ENCODE measurements around the gene YPEL1.
"Not testable (repeated sequence)": the region's sequence is repeated elsewhere in the genome, so short reads cannot be mapped to it uniquely, and the experiment has no call there.

Gene YPEL1

GRCh38 chr22:21738966-21739365 is 3.4 kb upstream of the YPEL1 start:
- H3K4me1 Mint-ChIP-seq (ENCODE audit: low read depth), result peaks cover 10% of the 10 kb centered on the region
- H3K27me3 Mint-ChIP-seq, result peaks cover 1% of the 10 kb centered on the region
- no peak overlapping the region for H3K4me3 Mint-ChIP-seq
- intact Hi-C loops (cut with micrococcal nuclease), result no loop called here
- H3K36me3 Mint-ChIP-seq (ENCODE audit: low read depth), result no peaks in the 10 kb centered on the region
- no peak overlapping the region for H3K27ac Mint-ChIP-seq
- no peaks in the 10 kb centered on the region for H3K9me3 Mint-ChIP-seq

- Mint-ChIP-seq H3K4me1 (ENCODE audit: low read depth) (peaks cover 14% of the 10 kb centered on the region), H3K27me3 (peaks cover 1% of the 10 kb centered on the region), H3K9me3 (no peaks in the 10 kb centered on the region), H3K36me3 (ENCODE audit: low read depth) (no peaks in the 10 kb centered on the region), H3K4me3 (no peak overlapping the region), H3K27ac (no peak overlapping the region)
- intact Hi-C loops (cut with micrococcal nuclease), result no loop called here
These were observed 2.5 kb upstream of the YPEL1 start for GRCh38 chr22:21738081-21738480.

GRCh38 chr22:21736948-21737347 is 1.4 kb upstream of the YPEL1 start:
- intact Hi-C loops (cut with micrococcal nuclease), result no loop called here
- Mint-ChIP-seq H3K4me1 (ENCODE audit: low read depth) (peaks cover 14% of the 10 kb centered on the region), H3K9me3 (no peaks in the 10 kb centered on the region), H3K27me3 (peaks cover 1% of the 10 kb centered on the region), H3K4me3 (no peak overlapping the region), H3K36me3 (ENCODE audit: low read depth) (no peaks in the 10 kb centered on the region), H3K27ac (no peak overlapping the region)

GRCh38 chr22:21736084-21736642 is 569 bp upstream of the YPEL1 start:
- no peaks in the 10 kb centered on the region for H3K36me3 Mint-ChIP-seq (ENCODE audit: low read depth)
- H3K4me3 Mint-ChIP-seq, result peak overlapping the region; percentile 63
- H3K27me3 Mint-ChIP-seq, result peaks cover 1% of the 10 kb centered on the region
- H3K4me1 Mint-ChIP-seq (ENCODE audit: low read depth), result peaks cover 14% of the 10 kb centered on the region
- H3K27ac Mint-ChIP-seq, result no peak overlapping the region
- intact Hi-C loops (cut with micrococcal nuclease), result no loop called here
- no peaks in the 10 kb centered on the region for H3K9me3 Mint-ChIP-seq

- H3K4me1 Mint-ChIP-seq (ENCODE audit: low read depth), result peaks cover 14% of the 10 kb centered on the region
- peaks cover 1% of the 10 kb centered on the region for H3K27me3 Mint-ChIP-seq
- H3K4me3 Mint-ChIP-seq, result peak overlapping the region; percentile 79
- intact Hi-C loops (cut with micrococcal nuclease), result loop anchor here (1.0 kb wide), 1 partner anchor 204 kb away; no protein-coding TSS in a partner anchor
- H3K9me3 Mint-ChIP-seq, result no peaks in the 10 kb centered on the region
- peak overlapping the region; percentile 80 for H3K27ac Mint-ChIP-seq
- no peaks in the 10 kb centered on the region for H3K36me3 Mint-ChIP-seq (ENCODE audit: low read depth)
These were observed 924 bp downstream of the YPEL1 start for GRCh38 chr22:21734540-21735199.

- Mint-ChIP-seq H3K4me3 (no peak overlapping the region), H3K27ac (no peak overlapping the region), H3K36me3 (ENCODE audit: low read depth) (no peaks in the 10 kb centered on the region), H3K9me3 (no peaks in the 10 kb centered on the region), H3K27me3 (peaks cover 1% of the 10 kb centered on the region), H3K4me1 (ENCODE audit: low read depth) (peaks cover 14% of the 10 kb centered on the region)
- intact Hi-C loops (cut with micrococcal nuclease), result no loop called here
These were observed 4.1 kb downstream of the YPEL1 start for GRCh38 chr22:21731503-21731902.

- Mint-ChIP-seq H3K4me1 (ENCODE audit: low read depth) (peaks cover 14% of the 10 kb centered on the region), H3K27ac (no peak overlapping the region), H3K4me3 (no peak overlapping the region), H3K27me3 (no peaks in the 10 kb centered on the region), H3K9me3 (no peaks in the 10 kb centered on the region), H3K36me3 (ENCODE audit: low read depth) (no peaks in the 10 kb centered on the region)
- intact Hi-C loops (cut with micrococcal nuclease), result no loop called here
These were observed 4.9 kb downstream of the YPEL1 start for GRCh38 chr22:21730535-21731308.

GRCh38 chr22:21729184-21729583 is 6.4 kb downstream of the YPEL1 start:
- H3K4me1 Mint-ChIP-seq (ENCODE audit: low read depth); H3K9me3 Mint-ChIP-seq; H3K27me3 Mint-ChIP-seq: not testable (repeated sequence)

GRCh38 chr22:21728270-21728669 is 7.3 kb downstream of the YPEL1 start:
- Mint-ChIP-seq H3K4me3 (no peak overlapping the region), H3K4me1 (ENCODE audit: low read depth) (no peaks in the 10 kb centered on the region), H3K27ac (no peak overlapping the region), H3K36me3 (ENCODE audit: low read depth) (no peaks in the 10 kb centered on the region), H3K9me3 (no peaks in the 10 kb centered on the region), H3K27me3 (no peaks in the 10 kb centered on the region)
- intact Hi-C loops (cut with micrococcal nuclease), result no loop called here

More at GRCh38 chr22:21729184-21729583, 6.4 kb downstream of the YPEL1 start:
- intact Hi-C loops (cut with micrococcal nuclease); H3K36me3 Mint-ChIP-seq (ENCODE audit: low read depth); H3K27ac Mint-ChIP-seq; H3K4me3 Mint-ChIP-seq: not testable (repeated sequence)

GRCh38 chr22:21727768-21728167 is 7.8 kb downstream of the YPEL1 start:
- H3K27me3 Mint-ChIP-seq, result no peaks in the 10 kb centered on the region
- no peak overlapping the region for H3K27ac Mint-ChIP-seq
- H3K36me3 Mint-ChIP-seq (ENCODE audit: low read depth), result no peaks in the 10 kb centered on the region
- H3K4me3 Mint-ChIP-seq, result no peak overlapping the region
- H3K9me3 Mint-ChIP-seq, result no peaks in the 10 kb centered on the region
- intact Hi-C loops (cut with micrococcal nuclease), result no loop called here
- H3K4me1 Mint-ChIP-seq (ENCODE audit: low read depth), result no peaks in the 10 kb centered on the region

- Mint-ChIP-seq H3K36me3 (ENCODE audit: low read depth) (no peaks in the 10 kb centered on the region), H3K27me3 (no peaks in the 10 kb centered on the region), H3K9me3 (no peaks in the 10 kb centered on the region), H3K4me3 (no peak overlapping the region), H3K4me1 (ENCODE audit: low read depth) (no peaks in the 10 kb centered on the region), H3K27ac (no peak overlapping the region)
- intact Hi-C loops (cut with micrococcal nuclease), result no loop called here
These were observed 8.4 kb downstream of the YPEL1 start for GRCh38 chr22:21727159-21727558.

- Mint-ChIP-seq H3K4me1 (ENCODE audit: low read depth) (no peaks in the 10 kb centered on the region), H3K27ac (no peak overlapping the region), H3K9me3 (no peaks in the 10 kb centered on the region), H3K36me3 (ENCODE audit: low read depth) (no peaks in the 10 kb centered on the region), H3K27me3 (no peaks in the 10 kb centered on the region), H3K4me3 (no peak overlapping the region)
- intact Hi-C loops (cut with micrococcal nuclease), result no loop called here
These were observed 8.9 kb downstream of the YPEL1 start for GRCh38 chr22:21726650-21727049.

- no peaks in the 10 kb centered on the region for H3K36me3 Mint-ChIP-seq (ENCODE audit: low read depth)
- intact Hi-C loops (cut with micrococcal nuclease), result no loop called here
- no peaks in the 10 kb centered on the region for H3K4me1 Mint-ChIP-seq (ENCODE audit: low read depth)
- no peaks in the 10 kb centered on the region for H3K27me3 Mint-ChIP-seq
- H3K9me3 Mint-ChIP-seq, result no peaks in the 10 kb centered on the region
- H3K27ac Mint-ChIP-seq, result no peak overlapping the region
- no peak overlapping the region for H3K4me3 Mint-ChIP-seq
These were observed 9.5 kb downstream of the YPEL1 start for GRCh38 chr22:21725956-21726649.

- H3K9me3 Mint-ChIP-seq; intact Hi-C loops (cut with micrococcal nuclease); H3K27me3 Mint-ChIP-seq; H3K36me3 Mint-ChIP-seq (ENCODE audit: low read depth); H3K4me3 Mint-ChIP-seq; H3K4me1 Mint-ChIP-seq (ENCODE audit: low read depth); H3K27ac Mint-ChIP-seq: not testable (repeated sequence)
These were observed 11.1 kb downstream of the YPEL1 start for GRCh38 chr22:21724496-21724895.

Data from dendritic cell treated with granulocyte-macrophage colony-stimulating factor and Interleukin-4, amounts not matched to agents 40 ng/mL and 50 ng/mL, for 4 days (primary cell).